GM18519 (cell line): Measurements from ENCODE around the gene GAB1.

Experiments
- ATAC-seq: cut with Tn5 transposase; IDR thresholded peaks from one replicate; pipeline ENCODE4 v1.9.1; 2021; ENCODE audit warnings: mild to moderate bottlenecking, moderate library complexity; ENCODE audit not compliant: unreplicated experiment, low FRiP score

Gene GAB1

DNA sequence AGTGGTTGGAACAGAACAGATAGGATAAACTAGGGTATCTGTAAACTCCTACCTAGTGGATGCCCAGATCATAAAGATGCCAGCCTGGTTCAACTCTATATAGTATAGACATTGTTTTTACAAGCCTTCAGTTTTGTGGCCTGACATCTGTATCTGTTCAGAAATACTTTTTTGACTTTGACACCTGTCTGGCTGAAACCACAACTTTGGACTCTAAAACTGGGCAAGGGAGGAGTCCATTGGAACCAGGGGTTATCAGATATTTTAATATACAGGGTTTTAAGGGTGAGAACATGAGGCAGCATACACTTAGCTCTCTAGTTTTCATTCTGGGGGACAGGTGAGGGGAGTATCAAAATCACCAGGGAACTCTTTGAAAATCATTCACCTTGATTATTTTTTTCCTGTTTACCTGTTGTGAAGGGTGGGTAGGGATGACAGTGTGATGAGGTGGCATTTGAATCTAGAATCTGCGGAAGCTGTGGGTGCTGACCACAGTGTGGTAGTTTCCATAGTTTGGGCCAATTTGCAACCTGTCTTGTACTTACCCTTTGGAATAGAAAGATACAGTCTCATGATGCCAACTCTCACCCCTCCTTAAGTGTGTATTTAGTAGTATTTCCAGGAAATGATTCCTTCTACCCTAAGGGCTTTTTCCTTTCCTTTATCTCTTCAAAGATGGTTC lies 20.6 kb downstream of the GAB1 start:
- ATAC-seq = no peak

GRCh38 chr4:143358419-143358818 lies 21.7 kb downstream of the GAB1 start:
- ATAC-seq = no peak

- peak; percentile 86 for ATAC-seq
Observed at GRCh38 chr4:143358923-143359643, 22.4 kb downstream of the GAB1 start.

DNA sequence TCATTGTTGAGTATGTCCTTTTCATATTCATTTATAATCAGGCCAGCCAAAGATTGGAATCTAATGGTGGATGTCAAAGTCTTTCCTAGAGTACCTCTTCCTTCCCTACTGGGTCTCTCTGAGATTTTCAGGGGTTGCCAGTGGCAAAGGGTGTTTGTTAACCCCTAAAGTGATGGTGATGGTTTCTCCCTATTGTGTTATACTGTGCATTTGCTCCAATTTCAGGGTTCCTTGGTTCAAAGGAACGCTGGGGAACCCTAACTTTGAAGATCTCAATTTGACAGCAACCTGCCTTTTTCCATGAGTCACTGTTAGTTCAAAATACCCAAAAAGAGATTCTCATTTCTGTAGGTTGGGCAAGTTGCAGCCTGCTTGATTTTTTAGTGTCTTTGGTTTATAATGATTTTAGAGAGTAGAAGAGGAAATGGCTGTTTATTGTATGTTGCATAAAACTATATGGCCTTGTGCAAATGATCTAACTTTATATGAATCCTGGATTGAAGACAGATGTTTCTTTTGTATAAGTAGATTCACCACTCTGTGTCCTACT lies 23.0 kb downstream of the GAB1 start:
- ATAC-seq = no peak

GRCh38 chr4:143360838-143361625 lies 24.4 kb downstream of the GAB1 start:
- no peak for ATAC-seq

- ATAC-seq = no peak
Observed at GRCh38 chr4:143362349-143363046, 25.8 kb downstream of the GAB1 start.

DNA sequence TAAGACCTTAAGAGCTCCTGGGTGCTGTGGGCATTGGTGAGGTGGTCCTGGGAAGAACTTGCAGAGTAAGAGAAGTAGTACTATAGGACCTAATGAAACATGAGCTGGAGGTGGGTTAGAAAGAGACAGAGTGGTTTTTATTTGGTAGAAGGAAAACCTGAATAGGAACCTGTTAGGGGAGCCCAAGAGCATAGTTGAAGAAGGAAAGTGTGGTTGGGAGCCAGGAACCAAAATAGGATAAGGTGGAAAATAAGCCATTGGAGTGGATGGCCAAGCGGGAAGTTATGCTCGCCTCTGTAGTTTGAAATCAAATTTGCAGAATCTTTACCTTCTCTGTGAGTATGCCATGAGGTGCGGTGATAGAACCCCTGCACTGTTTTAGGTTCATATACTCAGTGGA lies 26.7 kb downstream of the GAB1 start:
- ATAC-seq = no peak

GRCh38 chr4:143364063-143364462 lies 27.4 kb downstream of the GAB1 start:
- no peak for ATAC-seq

DNA sequence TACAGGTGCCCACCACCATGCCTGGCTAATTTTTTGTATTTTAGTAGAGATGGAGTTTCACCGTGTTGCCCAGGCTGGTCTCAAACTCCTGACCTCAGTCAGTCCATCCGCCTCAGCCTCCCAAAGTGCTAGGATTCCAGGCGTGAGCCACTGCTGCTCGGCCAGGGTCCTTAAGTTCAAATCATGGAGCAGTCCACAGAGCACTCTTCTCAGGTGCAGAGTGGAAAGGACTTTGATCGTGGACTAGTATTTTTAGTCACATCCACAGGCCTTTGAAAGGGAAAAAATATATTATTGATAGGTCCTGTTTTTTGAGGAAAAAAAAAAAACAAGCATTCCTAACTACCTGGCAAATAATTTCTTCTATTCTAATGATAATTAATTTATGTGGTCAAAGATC lies 31.2 kb downstream of the GAB1 start:
- no peak for ATAC-seq

GRCh38 chr4:143369552-143369951 lies 32.9 kb downstream of the GAB1 start:
- ATAC-seq = no peak

DNA sequence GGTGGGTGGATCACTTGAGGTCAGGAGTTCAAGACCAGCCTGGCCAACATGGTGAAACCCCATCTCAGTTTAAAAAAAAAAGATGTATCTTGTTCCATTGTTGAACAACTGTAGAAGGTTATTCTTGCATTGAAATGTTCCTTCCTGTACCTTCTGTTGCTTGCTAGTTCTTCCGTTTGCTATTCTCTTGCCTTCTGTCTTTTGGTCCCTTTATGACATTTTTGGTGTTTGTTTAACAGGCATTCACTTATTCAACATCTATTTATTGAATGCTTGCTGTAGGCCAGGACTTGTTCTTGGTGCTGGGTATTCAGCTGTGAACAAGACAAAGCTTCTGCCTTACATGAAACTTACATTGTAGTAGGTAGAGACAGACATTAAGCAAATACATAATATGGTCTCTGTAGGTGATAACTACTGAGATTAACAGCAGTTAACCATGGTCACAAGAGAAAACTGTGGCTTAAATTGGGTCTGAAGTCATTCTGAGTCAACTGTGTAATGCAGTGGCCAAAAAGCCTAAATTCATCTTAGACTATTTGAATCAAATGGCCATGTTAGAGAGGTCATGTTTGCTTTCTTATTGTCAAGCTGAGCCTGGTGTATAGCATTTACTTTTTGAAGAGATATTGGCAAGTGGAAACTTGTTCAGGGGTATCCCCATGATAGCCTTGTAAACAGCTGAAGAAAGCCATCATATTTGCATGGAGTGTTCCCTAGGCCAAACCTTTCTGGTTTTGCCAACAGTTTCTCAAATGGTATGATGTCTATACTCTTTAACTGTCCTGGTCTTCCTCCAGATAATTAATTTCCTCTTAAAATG lies 35.6 kb downstream of the GAB1 start:
- peak; percentile 60 for ATAC-seq

GRCh38 chr4:143374255-143374654 lies 37.6 kb downstream of the GAB1 start:
- ATAC-seq = no peak

DNA sequence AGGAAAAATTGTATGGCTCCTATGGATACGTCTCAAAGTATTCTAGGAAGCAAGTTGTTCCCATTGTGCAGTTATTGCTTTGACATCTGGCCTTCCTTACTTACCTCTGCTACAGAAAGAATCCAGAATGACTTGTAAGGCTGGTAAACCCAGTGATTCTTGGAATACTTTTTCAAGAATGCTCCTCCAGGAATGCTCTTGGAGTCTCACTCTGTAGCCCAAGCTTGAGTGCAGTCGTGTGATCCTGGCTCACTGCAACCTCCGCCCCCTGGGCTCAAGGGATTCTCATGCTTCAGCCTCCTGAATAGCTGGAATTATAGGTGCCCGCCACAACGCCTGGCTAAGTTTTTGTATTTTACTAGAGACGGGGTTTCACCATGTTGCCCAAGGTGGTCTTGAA lies 38.1 kb downstream of the GAB1 start:
- no peak for ATAC-seq

DNA sequence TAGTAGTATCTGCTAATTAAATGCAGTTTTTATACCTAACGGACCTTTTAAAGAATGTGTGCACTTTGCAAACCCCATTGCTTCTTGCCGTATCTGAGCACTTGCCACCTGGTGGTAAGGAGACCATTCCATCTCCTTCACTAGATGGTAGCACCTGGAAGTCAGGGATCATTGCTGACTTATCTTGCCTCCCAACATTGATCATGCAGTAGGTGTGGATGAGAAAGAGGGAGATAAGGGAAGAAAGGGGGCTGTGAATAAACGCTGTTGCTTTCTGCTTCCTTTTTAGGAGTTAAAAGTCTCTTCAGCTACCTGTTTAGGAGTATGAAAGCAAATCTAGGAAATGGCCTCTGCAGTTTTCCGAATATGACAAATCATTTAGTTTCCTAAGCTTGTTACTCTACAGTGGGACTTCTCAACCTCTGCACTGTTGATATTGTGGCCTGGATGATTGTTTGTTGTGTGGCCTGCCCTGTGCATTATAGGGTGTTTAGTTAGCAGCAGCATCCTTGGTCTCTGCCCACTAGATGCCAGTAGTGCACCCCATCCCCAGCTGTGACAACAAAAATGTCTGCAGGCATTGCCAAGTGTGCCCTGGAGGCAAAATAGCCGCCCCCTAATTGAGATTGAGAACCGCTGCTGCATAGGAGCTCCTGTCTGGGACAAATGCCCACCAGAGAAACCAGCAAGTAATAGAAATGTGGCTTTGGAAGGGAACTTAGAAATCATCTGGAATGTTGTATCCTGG lies 38.8 kb downstream of the GAB1 start:
- ATAC-seq = peak; percentile 33

DNA sequence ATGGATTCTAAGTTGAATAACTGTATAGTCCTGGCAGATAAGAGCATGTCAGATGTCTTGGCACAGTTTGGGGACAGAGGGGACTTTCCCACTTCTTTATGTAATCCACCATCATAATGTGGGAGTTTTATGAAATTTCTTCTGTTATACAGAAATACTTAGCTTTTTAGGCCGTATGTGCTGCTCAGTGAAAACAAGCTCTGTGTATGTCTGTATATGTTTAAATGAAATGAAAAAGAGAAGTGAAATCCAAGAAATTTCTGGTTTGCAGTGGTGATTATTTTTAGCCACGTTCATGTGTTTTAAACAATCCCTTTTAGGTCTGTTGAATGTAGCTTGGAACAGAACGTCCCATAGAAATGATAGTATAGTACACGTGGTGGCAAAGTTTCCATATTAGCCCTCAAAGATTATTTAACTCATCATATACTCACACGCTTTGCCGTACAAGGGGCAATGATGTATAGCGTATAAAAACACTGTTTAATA lies 41.0 kb downstream of the GAB1 start:
- peak; percentile 55 for ATAC-seq

DNA sequence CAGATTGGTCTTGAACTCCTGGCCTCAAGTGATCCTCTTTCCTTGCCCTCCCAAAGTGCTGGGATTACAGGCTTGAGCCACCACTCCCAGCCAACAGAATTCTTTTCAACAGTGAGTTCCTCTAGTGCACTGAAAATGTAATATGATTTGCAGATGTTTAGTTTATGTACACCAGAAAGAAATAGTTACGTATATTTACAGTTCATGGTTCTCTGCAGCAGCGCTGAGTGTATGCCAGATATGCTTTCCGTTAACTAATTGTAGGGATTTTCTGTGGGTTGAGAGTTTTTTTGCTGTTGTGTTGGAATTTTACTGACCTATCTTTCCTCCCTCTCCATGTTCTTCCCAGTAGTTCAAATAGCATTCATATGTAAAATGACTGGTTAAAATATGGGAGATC lies 44.0 kb downstream of the GAB1 start:
- no peak for ATAC-seq

GRCh38 chr4:143381189-143382118 lies 44.8 kb downstream of the GAB1 start:
- ATAC-seq = peak; percentile 50

DNA sequence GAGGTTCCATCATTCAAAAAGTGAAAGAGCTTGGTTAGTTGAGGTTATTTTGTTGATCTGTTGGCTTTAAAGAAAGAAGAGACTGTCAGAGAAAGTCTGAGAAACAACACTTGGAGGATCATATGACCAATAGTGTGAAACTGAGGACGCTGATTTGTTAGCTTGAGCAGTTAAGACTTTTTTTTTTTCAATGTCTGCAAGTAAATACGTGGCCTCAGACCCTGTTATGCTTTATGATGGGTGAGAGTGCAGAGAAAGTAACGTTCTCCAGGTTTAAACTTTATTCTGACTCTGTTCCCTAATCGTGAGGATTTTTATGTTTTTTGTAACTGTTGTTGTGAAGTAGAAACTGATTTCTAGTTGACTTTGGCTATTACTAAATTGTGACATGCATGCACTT lies 45.9 kb downstream of the GAB1 start:
- no peak for ATAC-seq
